HepG2 (cell line): ENCODE data around the gene PLA1A.

ENCODE experiments used
- ETV6 ChIP-seq: sonication (generic); formaldehyde crosslinking; conservative IDR thresholded peaks from 2 replicates; pipeline ENCODE4 v1.4.0; 2020; ENCODE audit warnings: missing genetic modification reagents
- FOXA3 ChIP-seq: IDR thresholded peaks from 2 replicates; pipeline ENCODE4 v1.6.1; 2016; ENCODE audit warnings: missing genetic modification reagents, missing compliant biosample characterization
- PHF20 ChIP-seq: sonication (generic); formaldehyde crosslinking; IDR thresholded peaks from 2 replicates; pipeline ENCODE4 v1.5.0; 2020; ENCODE audit warnings: mild to moderate bottlenecking, missing genetic modification reagents
- SMYD3 ChIP-seq: sonication (generic); formaldehyde crosslinking; IDR thresholded peaks from 2 replicates; pipeline ENCODE4 v1.8.1; 2023; ENCODE audit warnings: mild to moderate bottlenecking, missing genetic modification reagents
- SP1 ChIP-seq, 2 experiments: fragments of 450-650 bp in 1 of 2; sonication (generic) in 1 of 2; formaldehyde crosslinking in 1 of 2; IDR thresholded peaks; 2 replicates each; pipeline versions ENCODE4 v1.4.0 to v1.6.1; 2016 to 2020; ENCODE audit warnings: missing genetic modification reagents in 1 of 2
- ZNF83 ChIP-seq: sonication (generic); formaldehyde crosslinking; IDR thresholded peaks from 2 replicates; pipeline ENCODE4 v1.4.0; 2020; ENCODE audit warnings: missing genetic modification reagents, mild to moderate bottlenecking, borderline replicate concordance
- TF ChIP-seq, protein P1 (sequence below): sonication (generic); formaldehyde crosslinking; IDR thresholded peaks from 2 replicates; pipeline ENCODE4 v1.5.0; 2020; ENCODE audit warnings: mild to moderate bottlenecking, missing genetic modification reagents, moderate library complexity

DNA sequence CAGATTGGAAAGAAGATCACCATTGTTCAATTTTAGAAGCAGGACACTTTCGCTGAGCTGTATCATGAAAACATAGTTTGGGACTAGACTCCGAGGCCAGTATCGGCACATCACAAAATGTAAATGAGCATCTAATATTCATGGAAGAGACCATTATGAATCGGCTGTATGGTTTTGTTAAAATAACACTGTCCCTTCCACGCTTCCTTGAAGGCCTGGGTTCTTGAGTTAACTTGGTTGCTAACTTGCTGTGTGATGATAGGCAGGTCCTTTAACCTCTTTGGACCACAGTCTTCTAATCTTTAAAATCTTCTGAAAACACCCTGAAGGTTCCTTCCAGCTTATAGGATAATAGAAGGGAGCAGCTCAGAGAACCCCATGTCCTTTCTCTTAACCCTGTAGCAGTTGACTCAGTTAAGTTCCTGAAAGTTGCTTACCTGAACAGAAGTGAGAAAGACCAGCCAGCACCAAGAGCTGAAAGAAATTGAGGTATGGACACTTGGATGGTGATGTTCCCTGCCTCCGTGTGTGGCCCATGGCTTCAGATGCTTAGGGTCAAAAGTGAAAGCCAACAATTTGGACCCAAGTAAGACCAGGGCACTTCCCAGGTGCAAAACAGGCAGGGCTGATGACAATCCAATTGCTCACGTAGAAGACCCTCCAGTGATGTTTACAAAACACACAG is 40.4 kb upstream of the PLA1A start:
- TF ChIP-seq PHF20 (CRISPR knock-in tag) = no peak
- TF ChIP-seq, protein P1, sequence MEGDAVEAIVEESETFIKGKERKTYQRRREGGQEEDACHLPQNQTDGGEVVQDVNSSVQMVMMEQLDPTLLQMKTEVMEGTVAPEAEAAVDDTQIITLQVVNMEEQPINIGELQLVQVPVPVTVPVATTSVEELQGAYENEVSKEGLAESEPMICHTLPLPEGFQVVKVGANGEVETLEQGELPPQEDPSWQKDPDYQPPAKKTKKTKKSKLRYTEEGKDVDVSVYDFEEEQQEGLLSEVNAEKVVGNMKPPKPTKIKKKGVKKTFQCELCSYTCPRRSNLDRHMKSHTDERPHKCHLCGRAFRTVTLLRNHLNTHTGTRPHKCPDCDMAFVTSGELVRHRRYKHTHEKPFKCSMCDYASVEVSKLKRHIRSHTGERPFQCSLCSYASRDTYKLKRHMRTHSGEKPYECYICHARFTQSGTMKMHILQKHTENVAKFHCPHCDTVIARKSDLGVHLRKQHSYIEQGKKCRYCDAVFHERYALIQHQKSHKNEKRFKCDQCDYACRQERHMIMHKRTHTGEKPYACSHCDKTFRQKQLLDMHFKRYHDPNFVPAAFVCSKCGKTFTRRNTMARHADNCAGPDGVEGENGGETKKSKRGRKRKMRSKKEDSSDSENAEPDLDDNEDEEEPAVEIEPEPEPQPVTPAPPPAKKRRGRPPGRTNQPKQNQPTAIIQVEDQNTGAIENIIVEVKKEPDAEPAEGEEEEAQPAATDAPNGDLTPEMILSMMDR (CRISPR knock-in tag) = no peak
- no peak for TF ChIP-seq SMYD3 (CRISPR knock-in tag)
- no peak for TF ChIP-seq SP1 (IDR thresholded peaks at IDR 0.05)
- TF ChIP-seq SP1 (CRISPR knock-in tag; IDR thresholded peaks at IDR 0.05) = no peak
- no peak for TF ChIP-seq ZNF83
- TF ChIP-seq FOXA3 (CRISPR knock-in tag) = no peak
- no peak for TF ChIP-seq ETV6 (CRISPR knock-in tag)
